OCI-M1 (cell line): ENCODE data around the gene HNRNPD.
"Not testable (repeated sequence)": the region's sequence is repeated elsewhere in the genome, so short reads cannot be mapped to it uniquely, and the experiment has no call there.

Experiments used
- DNase-seq: peaks from one replicate; lab custom pipeline; 2025; lab: John Stamatoyannopoulos, UW

Gene HNRNPD

DNA sequence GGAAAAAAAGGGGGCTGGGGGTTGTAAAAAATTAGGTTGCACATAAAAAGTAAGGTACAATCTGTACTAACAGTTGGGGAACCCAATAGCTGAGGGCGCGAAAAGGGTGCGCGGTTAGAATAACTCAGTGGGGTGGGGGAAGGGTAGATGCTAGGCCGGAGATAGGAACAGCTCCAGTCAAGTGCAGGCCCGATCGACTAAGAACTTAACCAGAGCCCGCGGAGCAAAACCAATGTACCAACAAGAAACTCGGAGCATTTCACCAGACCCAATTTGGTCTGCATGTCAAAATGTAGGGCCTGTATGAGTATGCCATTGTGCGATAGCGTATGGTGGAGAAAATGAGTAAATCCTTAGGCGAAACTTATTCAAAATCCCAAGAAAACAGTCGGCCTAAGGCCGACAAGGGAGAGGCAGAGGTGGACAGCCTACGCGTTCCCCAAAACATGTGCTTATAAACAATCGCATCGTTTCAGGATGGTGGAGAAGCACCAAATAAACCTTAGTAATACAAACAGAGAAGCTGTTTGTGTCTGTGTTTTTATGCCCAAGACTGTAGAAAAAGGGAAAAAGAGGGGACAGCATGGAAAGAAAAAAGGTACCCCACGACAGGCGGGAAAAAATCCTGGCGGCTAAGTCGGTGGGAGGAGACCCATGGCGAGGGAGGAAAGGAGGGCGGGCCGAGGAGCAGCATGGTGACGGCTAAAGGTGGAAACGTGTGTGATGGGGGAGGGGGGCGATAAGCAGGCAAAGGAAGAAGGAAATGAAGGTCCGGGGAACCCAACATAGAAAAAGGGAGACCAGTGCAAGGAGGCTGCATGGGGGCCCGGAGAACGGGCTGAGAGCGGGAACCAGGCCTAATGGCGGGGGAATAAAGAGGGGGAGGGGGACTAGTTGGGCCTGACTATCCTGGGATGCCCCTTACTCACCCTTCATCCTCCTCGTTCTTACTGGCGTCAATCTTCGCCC is 990 bp downstream of the HNRNPD start:
- DNase-seq: peak; percentile 85

DNA sequence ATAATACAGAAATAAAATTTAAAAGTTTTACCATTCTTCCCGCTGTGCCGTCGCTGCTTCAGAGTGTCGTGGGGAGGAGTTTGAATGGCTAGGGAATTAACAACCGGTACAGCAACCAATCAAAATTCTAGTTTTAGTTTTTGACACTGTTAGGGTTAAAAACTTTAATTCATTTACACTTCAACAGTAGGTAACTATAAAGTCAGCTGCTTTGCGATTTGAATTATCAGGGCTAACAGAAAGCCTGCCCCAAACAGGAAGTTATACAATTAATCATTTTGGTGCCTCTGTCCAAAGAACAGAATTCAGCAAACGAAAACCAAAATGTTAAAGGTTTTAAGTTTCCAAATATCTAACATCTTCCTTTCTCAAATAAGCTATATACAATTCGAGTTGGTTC is 2.3 kb downstream of the HNRNPD start:
- peak; percentile 53 for DNase-seq

DNA sequence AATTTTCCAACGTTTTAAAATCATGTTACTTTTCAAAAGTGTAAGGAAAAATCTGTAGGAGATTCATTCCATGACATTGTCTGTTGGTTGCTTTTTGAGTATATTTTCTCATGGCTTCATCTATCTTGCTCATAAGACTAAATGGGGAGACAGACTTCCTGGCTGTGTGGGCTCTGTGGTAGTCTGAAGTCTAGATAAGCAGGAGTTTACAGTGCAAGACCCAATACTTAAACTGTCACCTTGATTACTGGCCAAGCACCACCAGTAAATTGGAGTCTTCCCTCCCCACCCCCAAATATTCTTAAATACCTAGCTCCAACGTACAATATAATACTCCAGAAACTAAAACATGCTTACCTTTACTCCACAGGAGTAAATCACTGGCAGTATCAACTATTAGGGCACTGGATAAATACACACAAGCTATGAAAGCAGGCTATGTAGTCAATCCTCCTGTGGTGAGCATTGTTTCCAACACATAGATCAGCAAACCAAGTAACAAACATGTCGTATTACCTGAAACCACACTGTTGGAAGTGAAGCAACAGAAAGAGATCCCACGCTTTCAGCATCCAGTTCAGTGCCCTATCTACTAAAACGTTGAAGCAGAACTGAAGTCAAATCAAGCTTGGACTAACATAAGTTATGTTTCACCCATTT is 6.2 kb downstream of the HNRNPD start:
- peak; percentile 17 for DNase-seq

DNA sequence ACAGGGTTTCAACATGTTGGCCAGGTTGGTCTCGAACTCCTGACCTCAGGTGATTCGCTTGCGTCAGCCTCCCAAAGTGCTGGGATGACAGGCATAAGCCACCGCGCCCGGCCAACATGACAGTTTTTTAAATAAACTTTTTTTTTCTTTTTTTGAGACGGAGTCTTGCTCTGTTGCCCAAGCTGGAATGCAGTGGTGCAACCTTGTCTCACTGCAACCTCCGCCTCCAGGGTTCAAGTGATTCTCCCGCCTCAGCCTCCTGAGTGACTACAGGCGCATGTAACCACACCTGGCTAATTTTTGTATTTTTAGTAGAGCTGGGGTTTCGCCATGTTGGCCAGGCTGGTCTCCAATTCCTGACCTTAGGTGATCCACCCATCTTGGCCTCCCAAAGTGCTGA is 7.4 kb downstream of the HNRNPD start:
- not testable (repeated sequence) for DNase-seq

DNA sequence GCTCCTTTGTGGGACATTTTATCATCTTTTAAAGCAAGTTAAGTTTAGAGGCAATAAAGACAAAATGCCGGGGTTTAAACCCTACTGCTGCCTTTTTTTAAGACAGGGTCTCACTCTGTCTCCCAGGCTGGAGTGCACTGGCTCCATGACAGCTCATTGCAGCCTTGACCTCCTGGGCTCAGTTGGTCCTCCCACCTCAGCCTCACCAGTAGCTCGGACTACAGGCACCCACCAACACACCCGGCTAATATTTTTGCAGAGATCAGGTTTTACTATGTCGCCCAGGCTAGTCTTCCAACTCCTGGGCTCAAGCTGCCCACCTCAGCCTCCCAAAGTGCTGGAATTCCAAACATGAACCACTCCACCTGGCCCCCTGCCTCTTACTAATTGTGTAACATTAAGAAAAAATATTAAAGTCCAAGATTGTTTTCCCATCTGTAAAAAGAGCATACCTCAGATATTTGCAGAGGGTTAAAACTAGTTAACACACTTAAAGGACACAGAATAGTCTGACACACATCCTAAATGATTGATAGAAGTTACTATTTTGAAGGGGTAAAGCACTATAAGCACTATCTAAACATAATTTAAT is 9.8 kb downstream of the HNRNPD start:
- no peak for DNase-seq

DNA sequence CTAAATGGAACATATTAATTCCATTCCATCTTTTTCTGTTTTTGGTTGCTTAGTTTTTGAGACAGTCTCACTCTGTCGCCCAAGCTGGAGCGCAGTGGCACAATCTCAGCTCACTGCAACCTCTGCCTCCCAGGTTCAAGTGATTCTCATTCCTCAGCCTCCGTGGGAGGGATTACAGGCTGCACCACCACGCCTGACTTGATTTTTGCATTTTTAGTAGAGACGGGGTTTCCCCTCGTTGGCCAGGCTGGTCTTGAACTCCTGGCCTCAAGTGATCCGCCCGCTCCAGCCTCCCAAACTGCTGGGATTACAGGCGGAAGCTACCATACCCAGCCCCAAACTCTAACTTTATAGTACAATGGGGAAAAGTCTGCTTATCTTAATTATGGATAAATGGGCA is 11.2 kb downstream of the HNRNPD start:
- DNase-seq: no peak

DNA sequence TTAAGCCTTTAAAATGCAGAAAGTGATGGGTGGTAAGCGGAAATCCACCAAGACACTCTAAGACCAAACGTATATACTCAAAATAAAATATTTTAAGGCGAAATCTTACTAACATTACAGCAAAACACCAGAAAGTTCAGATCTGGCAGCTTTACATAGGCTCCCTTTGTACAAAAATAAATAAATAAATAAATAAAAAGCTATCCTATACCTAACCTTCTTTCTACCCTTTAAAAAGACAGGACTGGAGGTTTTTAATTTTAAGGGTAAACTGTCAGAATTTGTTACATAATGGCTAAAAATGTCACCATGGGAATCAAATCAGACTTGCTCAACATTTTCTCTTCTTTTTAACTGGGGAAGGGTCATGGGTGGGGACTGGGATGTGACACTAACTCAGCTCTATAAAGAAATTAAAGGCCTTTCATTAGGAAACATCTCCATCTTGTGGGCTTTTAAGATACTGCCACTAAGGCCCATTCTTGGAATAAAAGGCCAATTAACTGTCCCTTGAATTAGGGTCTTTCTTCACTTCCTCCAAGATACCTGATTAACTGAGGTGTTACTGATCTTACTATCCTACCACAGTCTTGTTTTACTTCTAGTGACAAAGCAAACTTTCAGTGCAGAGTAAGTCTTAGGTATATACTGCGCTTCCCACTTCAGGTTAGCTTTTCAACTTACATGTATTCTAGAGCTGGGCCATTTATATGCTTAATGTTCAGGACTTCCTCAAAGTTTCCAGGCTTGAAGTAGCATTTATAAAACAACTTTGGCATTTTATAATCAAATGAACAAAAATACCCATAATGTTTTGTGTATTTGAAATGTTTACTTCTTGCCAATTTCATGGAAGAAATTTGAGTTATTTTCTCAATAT is 13.3 kb downstream of the HNRNPD start:
- peak; percentile 79 for DNase-seq

DNA sequence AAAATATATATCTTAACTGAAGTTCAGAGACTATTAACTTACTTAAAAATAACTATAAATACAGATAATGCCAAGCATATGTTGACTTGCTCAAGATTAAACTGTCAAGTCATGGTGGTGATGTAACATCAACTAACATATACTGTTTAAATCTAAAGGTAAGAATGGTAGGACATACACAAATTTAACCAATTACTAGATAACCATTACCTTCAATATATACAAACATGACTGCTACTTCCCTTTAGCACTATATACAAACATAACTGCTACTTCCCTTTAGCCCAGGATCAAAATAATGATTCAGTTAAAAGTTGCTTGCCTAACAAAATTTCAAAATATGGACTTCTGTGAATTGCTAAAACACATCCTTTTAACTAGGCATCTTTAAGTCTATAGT is 14.9 kb downstream of the HNRNPD start:
- peak; percentile 27 for DNase-seq

DNA sequence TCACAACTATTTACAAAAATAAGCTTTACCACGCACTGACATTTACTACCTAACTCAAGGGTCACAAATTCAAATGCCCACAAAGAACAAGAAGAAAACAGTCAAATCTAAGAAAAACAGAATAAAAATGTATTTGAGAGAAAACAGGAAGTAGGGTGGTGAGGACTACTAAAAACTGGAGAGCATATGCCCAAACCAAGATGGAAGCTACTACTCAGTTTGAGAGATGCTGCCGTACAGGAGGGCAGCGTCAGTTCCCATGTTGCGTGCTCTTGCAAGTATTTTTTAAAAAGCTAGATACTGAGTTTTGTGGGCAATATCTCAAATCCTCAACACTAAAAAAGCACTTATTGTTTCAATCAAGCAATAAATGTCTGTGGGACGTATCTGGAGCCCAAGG is 16.2 kb downstream of the HNRNPD start:
- no peak for DNase-seq

DNA sequence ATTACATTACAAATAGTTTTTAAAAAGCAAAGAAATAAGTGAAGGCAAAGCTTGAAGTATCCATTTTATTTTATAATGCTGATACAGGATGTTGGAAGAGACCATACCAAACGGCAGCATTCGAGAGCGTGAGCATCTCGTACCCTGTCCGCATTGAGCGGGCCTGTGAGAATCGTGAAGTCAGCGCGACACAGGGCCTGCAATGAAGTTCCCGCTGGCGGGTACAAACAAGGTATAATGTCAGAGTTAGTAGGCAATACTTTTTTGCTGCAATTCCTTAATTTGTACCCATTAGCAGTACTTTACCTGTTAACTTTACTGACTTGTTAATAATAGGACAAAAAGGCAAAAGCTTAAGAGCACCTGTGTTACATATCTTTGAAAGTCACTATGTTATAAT is 19.0 kb downstream of the HNRNPD start:
- DNase-seq: no peak

DNA sequence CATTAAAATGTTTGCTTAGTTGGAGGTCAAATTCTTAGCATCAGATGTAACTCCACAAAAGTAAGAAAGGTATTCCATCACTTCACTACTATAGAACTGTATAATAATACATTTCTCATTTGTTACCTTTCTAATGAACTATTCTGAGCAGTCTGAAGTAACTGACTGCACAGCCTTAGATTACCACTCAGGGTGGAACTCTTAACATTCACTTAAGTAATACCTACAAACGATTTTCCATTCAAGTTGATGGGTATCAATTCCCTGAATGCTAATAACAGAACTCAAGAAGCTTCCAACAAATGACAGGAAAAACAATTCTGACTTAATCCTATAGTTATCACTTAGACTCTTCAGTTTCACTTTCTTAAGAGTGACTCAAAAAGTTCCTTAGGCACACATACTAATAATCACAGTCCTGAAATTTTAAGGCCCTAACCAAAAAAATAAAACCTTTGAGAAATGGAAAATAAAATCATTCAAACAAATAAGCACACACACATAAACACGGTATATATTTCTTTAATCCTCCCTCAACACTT is 20.9 kb downstream of the HNRNPD start:
- no peak for DNase-seq

DNA sequence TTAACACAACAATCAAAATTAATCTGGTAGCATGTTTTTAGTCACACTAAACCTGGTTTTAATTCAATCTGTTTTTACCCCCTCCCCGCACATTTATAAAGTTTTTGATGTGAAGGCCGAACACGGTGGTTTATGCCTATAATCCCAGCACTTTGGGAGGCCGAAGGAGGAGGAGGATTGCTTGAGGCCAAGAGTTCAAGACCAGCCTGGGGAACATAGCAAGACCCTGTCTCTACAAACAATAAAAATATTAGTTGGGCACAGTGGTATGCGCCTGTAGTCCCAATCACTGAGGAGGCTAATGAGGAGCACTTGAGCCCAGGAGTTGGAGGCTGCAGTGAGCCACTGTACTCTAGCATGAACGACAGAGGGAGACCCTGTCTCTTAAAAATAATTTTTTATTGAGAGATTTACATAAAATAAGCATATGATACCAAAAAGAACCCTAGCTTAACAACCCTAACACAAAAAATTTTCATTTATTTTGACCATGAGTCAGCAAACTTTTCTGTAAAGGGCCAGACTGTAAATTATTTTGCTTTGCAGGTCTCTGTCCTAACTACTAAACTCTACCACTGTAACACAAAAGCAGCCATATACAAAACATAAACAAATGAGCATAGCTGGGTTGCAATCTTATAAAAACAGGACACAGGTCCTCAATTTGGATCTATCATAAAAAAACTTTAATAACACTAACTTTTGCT is 21.5 kb downstream of the HNRNPD start:
- no peak for DNase-seq

DNA sequence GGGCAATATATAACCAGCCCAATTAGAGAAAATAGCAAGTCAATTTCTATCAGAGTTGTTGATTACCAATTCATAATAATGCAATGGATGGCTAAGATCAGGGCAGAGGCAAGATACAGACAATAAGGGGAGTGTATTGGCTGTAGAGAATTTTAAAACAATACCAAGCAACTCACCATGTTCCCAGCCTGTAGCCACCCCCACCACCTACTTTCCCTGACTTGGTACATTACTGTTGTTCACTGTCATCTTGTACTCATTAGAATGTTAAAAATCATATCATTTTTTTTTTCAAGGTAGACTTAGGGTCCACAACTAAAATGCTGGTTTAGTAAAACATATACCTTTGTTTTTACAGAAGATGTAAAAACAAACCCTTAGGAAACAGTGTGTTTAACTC is 27.7 kb downstream of the HNRNPD start:
- no peak for DNase-seq

DNA sequence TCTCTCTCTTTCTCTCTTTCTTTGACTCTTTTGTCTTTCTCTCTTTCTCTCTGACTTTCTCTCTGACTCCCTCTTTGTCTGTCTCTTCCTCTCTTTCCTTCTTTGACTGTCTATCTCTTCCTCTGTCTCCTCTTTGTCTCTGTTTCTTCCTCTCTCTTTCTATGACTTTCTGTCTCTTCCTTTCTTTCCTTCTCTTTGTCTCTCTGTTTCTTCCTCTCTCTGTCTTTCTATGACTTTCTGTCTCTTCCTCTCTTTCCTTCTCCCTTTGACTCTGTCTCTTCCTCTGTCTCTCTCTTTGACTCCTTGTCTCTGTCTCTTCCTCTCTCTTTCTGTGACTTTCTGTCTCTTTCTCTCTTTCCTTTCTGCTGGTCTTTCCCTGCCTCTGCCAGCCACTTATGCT is 38.7 kb downstream of the HNRNPD start:
- no peak for DNase-seq

DNA sequence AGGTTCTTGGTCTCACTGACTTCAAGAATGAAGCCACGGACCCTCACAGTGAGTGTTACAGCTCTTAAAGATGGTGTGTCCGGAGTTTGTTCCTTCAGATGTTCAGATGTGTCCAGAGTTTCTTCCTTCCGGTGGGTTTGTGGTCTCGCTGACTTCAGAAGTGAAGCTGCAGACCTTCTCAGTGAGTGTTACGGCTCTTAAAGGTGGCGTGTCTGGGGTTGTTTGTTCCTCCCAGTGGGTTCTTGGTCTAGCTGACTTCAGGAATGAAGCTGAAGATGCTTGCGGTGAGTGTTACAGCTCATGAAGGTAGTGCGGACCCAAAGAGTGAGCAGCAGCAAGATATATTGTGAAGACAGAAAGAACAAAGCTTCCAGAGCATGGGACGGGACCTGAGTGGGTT is 40.1 kb downstream of the HNRNPD start:
- DNase-seq: not testable (repeated sequence)

DNA sequence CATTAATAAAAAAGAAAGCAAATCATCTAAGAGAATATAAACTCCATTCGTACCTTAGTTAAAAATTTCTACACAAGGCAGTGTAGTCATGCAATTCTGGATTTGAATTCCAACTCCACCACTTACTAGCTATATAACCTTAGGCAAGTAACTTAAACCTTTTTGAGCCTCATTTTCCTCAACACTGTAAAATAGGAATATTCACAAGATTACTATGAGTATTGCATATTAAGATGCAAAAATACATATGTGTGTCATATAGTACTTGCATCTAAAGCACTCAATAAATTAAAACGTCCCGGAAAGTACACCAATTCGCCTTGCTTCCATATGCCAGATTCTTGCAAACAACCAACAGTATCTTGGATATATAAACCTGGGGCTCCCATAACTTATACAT is 42.0 kb downstream of the HNRNPD start:
- no peak for DNase-seq

DNA sequence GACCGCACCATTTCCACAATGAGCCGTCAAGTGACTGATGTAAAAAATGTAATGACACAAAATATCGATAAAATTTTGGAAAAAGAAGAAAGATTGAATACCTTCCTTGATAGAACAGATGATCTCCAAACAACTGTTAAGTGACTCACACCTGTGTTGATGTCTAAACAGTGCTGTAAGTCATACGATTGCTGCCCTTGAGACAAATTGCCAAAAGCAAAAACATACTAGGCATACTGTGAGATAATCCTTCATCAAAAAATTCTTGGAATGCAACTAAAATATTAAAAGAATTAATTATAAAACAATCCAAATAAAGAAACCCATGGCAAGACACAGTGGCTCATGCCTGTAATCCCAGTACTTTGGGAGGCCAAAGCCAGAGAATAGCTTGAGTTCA is 53.4 kb downstream of the HNRNPD start:
- DNase-seq: no peak

DNA sequence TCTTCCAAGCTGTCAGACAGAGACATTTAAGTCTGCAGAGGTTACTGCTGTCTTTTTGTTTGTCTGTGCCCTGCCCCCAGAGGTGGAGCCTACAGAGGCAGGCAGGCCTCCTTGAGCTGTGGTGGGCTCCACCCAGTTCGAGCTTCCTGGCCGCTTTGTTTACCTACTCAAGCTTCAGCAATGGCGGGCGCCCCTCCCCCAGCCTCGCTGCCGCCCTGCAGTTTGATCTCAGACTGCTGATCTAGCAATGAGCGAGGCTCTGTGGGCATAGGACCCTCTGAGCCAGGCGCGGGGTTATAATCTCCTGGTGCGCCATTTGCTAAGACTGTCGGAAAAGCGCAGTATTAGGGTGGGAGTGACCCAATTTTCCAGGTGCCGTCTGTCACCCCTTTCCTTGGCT is 70.7 kb downstream of the HNRNPD start:
- DNase-seq: not testable (repeated sequence)
